Stimulated activated CD8-positive, alpha-beta memory T cell treated with anti-CD3 and anti-CD28 coated beads, Interleukin-15, amount 100 ng/mL, for 4 hours (primary cell): Measurements from ENCODE around the gene C16orf92.
A peak's percentile ranks its signal among the peaks of the same experiment; 100 is the strongest.

ENCODE experiments used
- DNase-seq, 2 donors: peaks; one replicate each; pipeline ENCODE4 v3.0.0-alpha.2; 2020; ENCODE audit warnings: low read depth in 2 of 2

C16orf92 gene

GRCh38 chr16:30022887-30023286, at the start of gene C16orf92:
Gene C16orf92 (plus strand): TSS chr16:30023198. CDS start chr16:30023341, 143 bp downstream.
- DNase-seq = no peak

- peak; percentile 87 to 94 for DNase-seq
These were observed 49.4 kb upstream of the C16orf92 start, which contains the start of gene TAOK2 for GRCh38 chr16:29973384-29974246. Gene TAOK2 (plus strand): TSS chr16:29973868. CDS start chr16:29977773, 3,905 bp downstream.

- no peak for DNase-seq
These were observed 48.5 kb upstream of the C16orf92 start for GRCh38 chr16:29974291-29975133.

GRCh38 chr16:29975134-29975538, 47.9 kb upstream of the C16orf92 start:
- DNase-seq = no peak

GRCh38 chr16:29975811-29976511, 47.0 kb upstream of the C16orf92 start:
- DNase-seq = no peak

- DNase-seq = no peak
These were observed 45.8 kb upstream of the C16orf92 start for GRCh38 chr16:29977063-29977825.

GRCh38 chr16:29978081-29978480, 44.9 kb upstream of the C16orf92 start:
- no peak for DNase-seq

- no peak for DNase-seq
These were observed 44.3 kb upstream of the C16orf92 start for GRCh38 chr16:29978564-29979270.

GRCh38 chr16:29982560-29983419, 40.2 kb upstream of the C16orf92 start:
- DNase-seq = no peak

GRCh38 chr16:29983420-29984136, 39.4 kb upstream of the C16orf92 start:
- DNase-seq = no peak

- DNase-seq = no peak
These were observed 38.7 kb upstream of the C16orf92 start for GRCh38 chr16:29984137-29984763.

- no peak for DNase-seq
These were observed 38.2 kb upstream of the C16orf92 start for GRCh38 chr16:29984764-29985147.

GRCh38 chr16:29985271-29985811, 37.7 kb upstream of the C16orf92 start:
- DNase-seq = no peak

- no peak for DNase-seq
These were observed 36.8 kb upstream of the C16orf92 start for GRCh38 chr16:29986231-29986630.

- no peak for DNase-seq
These were observed 36.1 kb upstream of the C16orf92 start for GRCh38 chr16:29986931-29987330.

- no peak for DNase-seq
These were observed 35.5 kb upstream of the C16orf92 start for GRCh38 chr16:29987371-29988085.

GRCh38 chr16:29988346-29989075, 34.5 kb upstream of the C16orf92 start:
- DNase-seq = no peak
